CD4-positive, alpha-beta T cell (primary cell): ENCODE measurements around the gene ARMC10. TPM values are rescaled to one million over a fixed set of nuclear protein-coding genes. Genes with fewer than 3 reads are reported as not detected.

ENCODE experiments used
- ATAC-seq: fragments of 200-7000 bp; cut with Tn5 transposase; one replicate; pipeline ENCODE4 v1.10.0; 2022; ENCODE audit warnings: mild to moderate bottlenecking; ENCODE audit not compliant: poor library complexity
- CTCF ChIA-PET: fragments of 350-600 bp; sonication (Branson Sonifier 250); formaldehyde crosslinking; loops from one replicate; lab custom pipeline; 2021; ENCODE audit warnings: antibody characterized with exemption, inconsistent platforms; lab: Charles Lee
- POLR2A ChIA-PET: fragments of 350-600 bp; sonication (Branson Sonifier 250); formaldehyde crosslinking; loops from one replicate; lab custom pipeline; 2021; ENCODE audit warnings: antibody characterized with exemption, inconsistent platforms; lab: Charles Lee
- DNase-seq, 14 experiments: peaks; one replicate each; pipeline ENCODE4 v3.0.0-alpha.2; 2013 to 2020; ENCODE audit warnings: mixed read lengths in 2 of 14
- H3K27ac ChIP-seq, 2 donors: one replicate each; pipeline versions ENCODE4 v1.5.1 to v1.7.0; 2013; ENCODE audit warnings: low read length in 2 of 2, low read depth in 1 of 2, mild to moderate bottlenecking in 1 of 2
- H3K27me3 ChIP-seq, 2 experiments: 1 replicate in 1 of 2; 2 replicates in 1 of 2; pipeline versions ENCODE4 v1.6.1 to v1.7.0; 2013; ENCODE audit warnings: low read length in 2 of 2, control low read depth in 1 of 2, mild to moderate bottlenecking in 1 of 2, moderate library complexity in 1 of 2; ENCODE audit not compliant: insufficient read depth in 2 of 2, control insufficient read depth in 1 of 2
- H3K36me3 ChIP-seq: one replicate; pipeline ENCODE4 v1.6.1; 2013; ENCODE audit warnings: low read length, control low read depth; ENCODE audit not compliant: insufficient read depth
- H3K4me1 ChIP-seq: one replicate; pipeline ENCODE4 v1.6.1; 2013; ENCODE audit warnings: low read length, control low read depth; ENCODE audit not compliant: insufficient read depth
- H3K4me3 ChIP-seq: one replicate; pipeline ENCODE4 v1.5.1; 2013; ENCODE audit warnings: mild to moderate bottlenecking, low read length, moderate library complexity
- H3K9me3 ChIP-seq, 2 experiments: 1 replicate in 1 of 2; 2 replicates in 1 of 2; pipeline versions ENCODE4 v1.6.1 to v1.7.0; 2013; ENCODE audit warnings: low read length in 2 of 2, mild to moderate bottlenecking in 2 of 2, control low read depth in 1 of 2, moderate library complexity in 1 of 2; ENCODE audit not compliant: control insufficient read depth in 1 of 2, insufficient read depth in 1 of 2
- H3K27ac Mint-ChIP-seq: one replicate; pipeline ENCODE4 v1.8.0; 2020; ENCODE audit warnings: mixed read lengths
- H3K27me3 Mint-ChIP-seq: one replicate; pipeline ENCODE4 v1.8.0; 2021; ENCODE audit warnings: mixed read lengths
- H3K36me3 Mint-ChIP-seq: one replicate; pipeline ENCODE4 v1.8.0; 2021; ENCODE audit warnings: low read depth, mixed read lengths
- H3K4me1 Mint-ChIP-seq: one replicate; pipeline ENCODE4 v1.8.0; 2021; ENCODE audit warnings: low read depth, mixed read lengths
- H3K4me3 Mint-ChIP-seq: one replicate; pipeline ENCODE4 v1.8.0; 2020; ENCODE audit warnings: mild to moderate bottlenecking, mixed read lengths
- H3K9me3 Mint-ChIP-seq: one replicate; pipeline ENCODE4 v1.8.0; 2020; ENCODE audit warnings: mixed read lengths
- intact Hi-C, 2 experiments: fragments of 100-400 bp; cut with DNase I in 1 of 2; cut with micrococcal nuclease in 1 of 2; formaldehyde crosslinking; loops; one replicate each; pipeline versions ENCODE4 v1.15.1 to v1.9.0; 2023 to 2025; cut with DNase I, micrococcal nuclease
- total RNA-seq, 174 experiments: library from RNA in 2 of 174; stranded (reverse) in 2 of 174; gene quantifications; one replicate each; pipeline ENCODE4 v1.2.3 and lab custom pipeline; 2021 to 2026
- TF ChIP-seq, protein P1 (sequence below): fragments of 200-600 bp; IDR thresholded peaks from one replicate; pipeline ENCODE4 v1.8.0; 2022; ENCODE audit warnings: antibody characterized with exemption, mild to moderate bottlenecking

The ARMC10 gene
- total RNA-seq, 2 experiments from 2014 or later, result 6.0 to 6.9 TPM

- Histone ChIP-seq H3K36me3 (no peaks in the 10 kb centered on the region), H3K27ac (no peak overlapping the region), H3K27me3 (no peaks in the 10 kb centered on the region), H3K9me3 (no peaks in the 10 kb centered on the region), H3K4me1 (no peaks in the 10 kb centered on the region), H3K4me3 (no peak overlapping the region)
- peaks cover 6% of the 10 kb centered on the region for H3K4me1 Mint-ChIP-seq
- ATAC-seq (no peak), DNase-seq (no peak)
- CTCF ChIA-PET, result no interaction called here
- H3K27ac Mint-ChIP-seq, result no peak overlapping the region
- H3K4me3 Mint-ChIP-seq, result no peak overlapping the region
- intact Hi-C loops, result no loop called here
- no peaks in the 10 kb centered on the region for H3K9me3 Mint-ChIP-seq
- POLR2A ChIA-PET, result no interaction called here
- TF ChIP-seq, protein P1, sequence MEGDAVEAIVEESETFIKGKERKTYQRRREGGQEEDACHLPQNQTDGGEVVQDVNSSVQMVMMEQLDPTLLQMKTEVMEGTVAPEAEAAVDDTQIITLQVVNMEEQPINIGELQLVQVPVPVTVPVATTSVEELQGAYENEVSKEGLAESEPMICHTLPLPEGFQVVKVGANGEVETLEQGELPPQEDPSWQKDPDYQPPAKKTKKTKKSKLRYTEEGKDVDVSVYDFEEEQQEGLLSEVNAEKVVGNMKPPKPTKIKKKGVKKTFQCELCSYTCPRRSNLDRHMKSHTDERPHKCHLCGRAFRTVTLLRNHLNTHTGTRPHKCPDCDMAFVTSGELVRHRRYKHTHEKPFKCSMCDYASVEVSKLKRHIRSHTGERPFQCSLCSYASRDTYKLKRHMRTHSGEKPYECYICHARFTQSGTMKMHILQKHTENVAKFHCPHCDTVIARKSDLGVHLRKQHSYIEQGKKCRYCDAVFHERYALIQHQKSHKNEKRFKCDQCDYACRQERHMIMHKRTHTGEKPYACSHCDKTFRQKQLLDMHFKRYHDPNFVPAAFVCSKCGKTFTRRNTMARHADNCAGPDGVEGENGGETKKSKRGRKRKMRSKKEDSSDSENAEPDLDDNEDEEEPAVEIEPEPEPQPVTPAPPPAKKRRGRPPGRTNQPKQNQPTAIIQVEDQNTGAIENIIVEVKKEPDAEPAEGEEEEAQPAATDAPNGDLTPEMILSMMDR, result no peak
- H3K27me3 Mint-ChIP-seq, result no peaks in the 10 kb centered on the region
- peaks cover 6% of the 10 kb centered on the region for H3K36me3 Mint-ChIP-seq
Measured at GRCh38 chr7:103140061-103140460, 65.1 kb downstream of the ARMC10 start.

- Histone ChIP-seq H3K4me3 (no peak overlapping the region), H3K27ac (no peak overlapping the region), H3K27me3 (no peaks in the 10 kb centered on the region), H3K36me3 (no peaks in the 10 kb centered on the region), H3K9me3 (no peaks in the 10 kb centered on the region), H3K4me1 (no peaks in the 10 kb centered on the region)
- intact Hi-C loops, result no loop called here
- ATAC-seq (no peak), DNase-seq (no peak)
- TF ChIP-seq, protein P1, result no peak
- no peak overlapping the region for H3K27ac Mint-ChIP-seq
- no peak overlapping the region for H3K4me3 Mint-ChIP-seq
- ChIA-PET CTCF (no interaction called here), POLR2A (no interaction called here)
- H3K27me3 Mint-ChIP-seq, result no peaks in the 10 kb centered on the region
- H3K9me3 Mint-ChIP-seq, result no peaks in the 10 kb centered on the region
- peaks cover 6% of the 10 kb centered on the region for H3K36me3 Mint-ChIP-seq
- peaks cover 8% of the 10 kb centered on the region for H3K4me1 Mint-ChIP-seq
Measured at GRCh38 chr7:103140685-103141084, 65.7 kb downstream of the ARMC10 start.

GRCh38 chr7:103141753-103142404 lies 66.9 kb downstream of the ARMC10 start:
- POLR2A ChIA-PET, result no interaction called here
- ATAC-seq (no peak), DNase-seq (no peak)
- Histone ChIP-seq H3K27me3 (no peaks in the 10 kb centered on the region), H3K36me3 (no peaks in the 10 kb centered on the region), H3K4me1 (peaks cover 4% of the 10 kb centered on the region), H3K4me3 (no peak overlapping the region), H3K27ac (no peak overlapping the region), H3K9me3 (no peaks in the 10 kb centered on the region)
- no peak overlapping the region for H3K4me3 Mint-ChIP-seq
- H3K27me3 Mint-ChIP-seq, result no peaks in the 10 kb centered on the region
- H3K27ac Mint-ChIP-seq, result no peak overlapping the region
- CTCF ChIA-PET, result no interaction called here
- peaks cover 6% of the 10 kb centered on the region for H3K36me3 Mint-ChIP-seq
- peaks cover 20% of the 10 kb centered on the region for H3K4me1 Mint-ChIP-seq
- intact Hi-C loops, result no loop called here
- TF ChIP-seq, protein P1, result no peak
- H3K9me3 Mint-ChIP-seq, result no peaks in the 10 kb centered on the region
